GM19193 (cell line): ENCODE data around the gene GREM1.

Source experiments
- POLR2A ChIP-seq: IDR thresholded peaks from 4 replicates; pipeline ENCODE4 v1.6.1; 2011; ENCODE audit not compliant: insufficient read depth, insufficient read length; ENCODE audit errors: extremely low read depth

The GREM1 gene

GRCh38 chr15:32716915-32717425, 834 bp upstream of the GREM1 start:
- no peak for TF ChIP-seq POLR2A

- no peak for TF ChIP-seq POLR2A
Observed at GRCh38 chr15:32718227-32718820, 520 bp downstream of the GREM1 start.

- no peak for TF ChIP-seq POLR2A
Observed at GRCh38 chr15:32718821-32719716, 1.3 kb downstream of the GREM1 start.

GRCh38 chr15:32721596-32721995, 3.8 kb downstream of the GREM1 start:
- TF ChIP-seq POLR2A, result no peak

- no peak for TF ChIP-seq POLR2A
Observed at GRCh38 chr15:32722136-32722535, 4.3 kb downstream of the GREM1 start.

- TF ChIP-seq POLR2A, result no peak
Observed at GRCh38 chr15:32723171-32723948, 5.6 kb downstream of the GREM1 start.

GRCh38 chr15:32729700-32730395, 12.0 kb downstream of the GREM1 start:
- TF ChIP-seq POLR2A, result no peak

- no peak for TF ChIP-seq POLR2A
Observed at GRCh38 chr15:32730677-32731654, 13.2 kb downstream of the GREM1 start.

- TF ChIP-seq POLR2A, result no peak
Observed at GRCh38 chr15:32732574-32733157, 14.9 kb downstream of the GREM1 start.

- TF ChIP-seq POLR2A, result no peak
Observed at GRCh38 chr15:32733281-32733680, 15.5 kb downstream of the GREM1 start.

GRCh38 chr15:32735989-32736700, 18.3 kb downstream of the GREM1 start:
- no peak for TF ChIP-seq POLR2A

- no peak for TF ChIP-seq POLR2A
Observed at GRCh38 chr15:32736701-32737061, 18.9 kb downstream of the GREM1 start.

- no peak for TF ChIP-seq POLR2A
Observed at GRCh38 chr15:32737304-32737703, 19.5 kb downstream of the GREM1 start.
